ENCODE results near the gene SNRNP35. TPM values are rescaled to one million over a fixed set of nuclear protein-coding genes. Genes with fewer than 3 reads are reported as not detected.
"Not testable (repeated sequence)": the region's sequence is repeated elsewhere in the genome, so short reads cannot be mapped to it uniquely, and the experiment has no call there.

The SNRNP35 gene
- total RNA-seq, 1 experiment from 2014 or later = 11.8 TPM

- no peak for DNase-seq (ENCODE audit: low read depth)
Measured at GRCh38 chr12:123488539-123489230, 30.7 kb downstream of the SNRNP35 start.

GRCh38 chr12:123489580-123489979 is 31.6 kb downstream of the SNRNP35 start:
- DNase-seq (ENCODE audit: low read depth) = no peak

GRCh38 chr12:123490089-123490488 is 32.1 kb downstream of the SNRNP35 start:
- no peak for DNase-seq (ENCODE audit: low read depth)

- DNase-seq (ENCODE audit: low read depth) = no peak
Measured at GRCh38 chr12:123491056-123491455, 33.1 kb downstream of the SNRNP35 start.

- DNase-seq (ENCODE audit: low read depth) = no peak
Measured at GRCh38 chr12:123491481-123491880, 33.5 kb downstream of the SNRNP35 start.

GRCh38 chr12:123492339-123493039 is 34.5 kb downstream of the SNRNP35 start:
- not testable (repeated sequence) for DNase-seq (ENCODE audit: low read depth)

- no peak for DNase-seq (ENCODE audit: low read depth)
Measured at GRCh38 chr12:123494124-123494851, 36.3 kb downstream of the SNRNP35 start.

- DNase-seq (ENCODE audit: low read depth) = no peak
Measured at GRCh38 chr12:123497065-123497464, 39.1 kb downstream of the SNRNP35 start.

- no peak for DNase-seq (ENCODE audit: low read depth)
Measured at GRCh38 chr12:123498126-123498825, 40.3 kb downstream of the SNRNP35 start.

- DNase-seq (ENCODE audit: low read depth) = no peak
Measured at GRCh38 chr12:123499332-123499731, 41.4 kb downstream of the SNRNP35 start.

GRCh38 chr12:123502163-123502704 is 44.3 kb downstream of the SNRNP35 start:
- no peak for DNase-seq (ENCODE audit: low read depth)

GRCh38 chr12:123506059-123506842 is 48.3 kb downstream of the SNRNP35 start:
- no peak for DNase-seq (ENCODE audit: low read depth)

GRCh38 chr12:123506843-123507236 is 48.9 kb downstream of the SNRNP35 start:
- no peak for DNase-seq (ENCODE audit: low read depth)

- no peak for DNase-seq (ENCODE audit: low read depth)
Measured at GRCh38 chr12:123512838-123513665, 55.1 kb downstream of the SNRNP35 start.

GRCh38 chr12:123513805-123514204 is 55.9 kb downstream of the SNRNP35 start:
- no peak for DNase-seq (ENCODE audit: low read depth)

- DNase-seq (ENCODE audit: low read depth) = not testable (repeated sequence)
Measured at GRCh38 chr12:123514582-123515221, 56.8 kb downstream of the SNRNP35 start.

- no peak for DNase-seq (ENCODE audit: low read depth)
Measured at GRCh38 chr12:123516216-123516780, 58.4 kb downstream of the SNRNP35 start.
